ENCODE results near the gene PNMA8B. TPM values are rescaled to one million over a fixed set of nuclear protein-coding genes. Genes with fewer than 3 reads are reported as not detected.

PNMA8B gene
- total RNA-seq, 1 donor from 2014 or later, result 2.5 TPM

DNA sequence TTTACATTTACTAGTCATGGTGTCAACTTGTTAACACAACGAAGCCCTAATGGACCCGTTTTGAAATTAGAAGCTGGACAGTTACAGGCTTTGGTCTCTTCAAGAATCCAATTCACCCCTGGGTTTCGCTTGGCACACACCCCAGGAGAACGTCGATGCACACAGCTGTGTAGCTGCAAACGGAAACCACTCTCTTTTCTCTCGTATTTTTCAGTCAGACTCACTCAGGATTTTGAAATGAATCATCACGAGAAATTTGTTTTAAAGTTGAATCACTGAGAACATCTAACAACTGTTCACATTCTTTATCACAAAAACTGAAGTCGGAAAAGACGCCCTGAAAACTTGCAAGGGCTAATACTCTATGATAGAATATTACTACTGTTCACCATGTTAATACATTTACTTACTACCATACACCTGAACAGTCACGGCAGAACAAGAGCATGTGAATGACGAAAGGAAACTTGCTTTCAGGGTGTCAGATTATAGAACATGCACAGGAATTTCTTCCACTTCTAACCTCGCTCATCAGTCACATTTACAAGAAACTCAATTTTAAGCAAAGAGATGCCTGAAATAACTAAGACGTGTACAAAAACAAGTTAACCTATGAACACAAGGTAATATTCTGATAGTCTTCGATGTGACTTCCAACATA, 29.0 kb downstream of the PNMA8B start:
- DNase-seq (ENCODE audit: extremely low spot score, unreplicated experiment), result no peak
- TF ChIP-seq, protein P1, sequence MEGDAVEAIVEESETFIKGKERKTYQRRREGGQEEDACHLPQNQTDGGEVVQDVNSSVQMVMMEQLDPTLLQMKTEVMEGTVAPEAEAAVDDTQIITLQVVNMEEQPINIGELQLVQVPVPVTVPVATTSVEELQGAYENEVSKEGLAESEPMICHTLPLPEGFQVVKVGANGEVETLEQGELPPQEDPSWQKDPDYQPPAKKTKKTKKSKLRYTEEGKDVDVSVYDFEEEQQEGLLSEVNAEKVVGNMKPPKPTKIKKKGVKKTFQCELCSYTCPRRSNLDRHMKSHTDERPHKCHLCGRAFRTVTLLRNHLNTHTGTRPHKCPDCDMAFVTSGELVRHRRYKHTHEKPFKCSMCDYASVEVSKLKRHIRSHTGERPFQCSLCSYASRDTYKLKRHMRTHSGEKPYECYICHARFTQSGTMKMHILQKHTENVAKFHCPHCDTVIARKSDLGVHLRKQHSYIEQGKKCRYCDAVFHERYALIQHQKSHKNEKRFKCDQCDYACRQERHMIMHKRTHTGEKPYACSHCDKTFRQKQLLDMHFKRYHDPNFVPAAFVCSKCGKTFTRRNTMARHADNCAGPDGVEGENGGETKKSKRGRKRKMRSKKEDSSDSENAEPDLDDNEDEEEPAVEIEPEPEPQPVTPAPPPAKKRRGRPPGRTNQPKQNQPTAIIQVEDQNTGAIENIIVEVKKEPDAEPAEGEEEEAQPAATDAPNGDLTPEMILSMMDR (IDR thresholded peaks at IDR 0.05), result no peak

DNA sequence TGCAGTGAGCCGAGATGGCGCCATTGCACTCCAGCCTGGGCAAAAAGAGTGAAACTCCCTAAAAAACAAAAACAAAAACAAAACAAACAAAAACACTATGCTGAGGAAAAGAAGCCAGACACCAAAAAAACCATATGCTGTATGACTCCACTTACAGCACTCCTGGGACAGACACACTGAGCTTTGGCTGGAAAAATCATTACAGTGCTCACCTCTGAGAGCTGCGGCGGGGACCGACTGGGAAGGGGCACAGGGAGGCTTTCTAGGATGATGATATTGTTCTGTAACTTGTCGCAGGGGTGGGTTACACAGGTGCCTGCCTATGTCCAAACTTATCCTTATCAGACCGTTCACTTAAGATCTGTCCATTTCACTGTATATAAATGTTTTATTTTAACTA, 32.2 kb downstream of the PNMA8B start:
- Mint-ChIP-seq H3K27ac (ENCODE audit: unreplicated experiment) (no peak overlapping the region), H3K4me3 (ENCODE audit: unreplicated experiment) (no peak overlapping the region), H3K9me3 (ENCODE audit: unreplicated experiment) (no peaks in the 10 kb centered on the region), H3K27me3 (ENCODE audit: unreplicated experiment) (no peaks in the 10 kb centered on the region), H3K4me1 (ENCODE audit: unreplicated experiment) (peaks cover 18% of the 10 kb centered on the region), H3K36me3 (ENCODE audit: unreplicated experiment) (peaks cover 2% of the 10 kb centered on the region)
- TF ChIP-seq, protein P1 (IDR thresholded peaks at IDR 0.05), result no peak
- DNase-seq (ENCODE audit: extremely low spot score, unreplicated experiment), result no peak

More for the DNA sequence above, 29.0 kb downstream of the PNMA8B start:
- peaks cover 6% of the 10 kb centered on the region for H3K36me3 Mint-ChIP-seq (ENCODE audit: unreplicated experiment)
- no peaks in the 10 kb centered on the region for H3K9me3 Mint-ChIP-seq (ENCODE audit: unreplicated experiment)
- peak overlapping the region; percentile 77 for H3K27ac Mint-ChIP-seq (ENCODE audit: unreplicated experiment)
- peak overlapping the region; percentile 41 for H3K4me3 Mint-ChIP-seq (ENCODE audit: unreplicated experiment)
- no peaks in the 10 kb centered on the region for H3K27me3 Mint-ChIP-seq (ENCODE audit: unreplicated experiment)
- peaks cover 27% of the 10 kb centered on the region for H3K4me1 Mint-ChIP-seq (ENCODE audit: unreplicated experiment)

DNA sequence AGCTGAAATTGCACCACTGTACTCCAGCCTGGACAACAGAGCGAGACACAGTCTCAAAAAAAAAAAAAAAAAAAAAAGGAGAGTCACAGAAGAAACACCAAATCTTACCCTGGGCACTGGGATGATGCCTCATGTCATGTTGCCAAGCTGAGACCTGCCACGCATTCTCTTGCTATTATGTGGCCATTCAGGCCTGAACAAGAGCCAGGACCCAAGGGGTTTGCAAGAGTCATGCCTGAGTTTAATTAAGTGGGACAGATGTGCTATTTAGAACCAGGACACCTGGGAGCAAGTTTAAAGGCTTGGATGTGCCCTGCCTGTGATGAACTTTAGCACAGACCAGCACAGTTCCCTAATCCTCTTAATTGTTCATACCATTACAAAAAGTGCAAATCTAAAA, 34.1 kb downstream of the PNMA8B start:
- no peak for DNase-seq (ENCODE audit: extremely low spot score, unreplicated experiment)
- H3K4me1 Mint-ChIP-seq (ENCODE audit: unreplicated experiment), result peaks cover 7% of the 10 kb centered on the region
- TF ChIP-seq, protein P1 (IDR thresholded peaks at IDR 0.05), result no peak
- no peak overlapping the region for H3K4me3 Mint-ChIP-seq (ENCODE audit: unreplicated experiment)
- H3K27ac Mint-ChIP-seq (ENCODE audit: unreplicated experiment), result no peak overlapping the region
- no peaks in the 10 kb centered on the region for H3K27me3 Mint-ChIP-seq (ENCODE audit: unreplicated experiment)
- H3K36me3 Mint-ChIP-seq (ENCODE audit: unreplicated experiment), result peaks cover 2% of the 10 kb centered on the region
- no peaks in the 10 kb centered on the region for H3K9me3 Mint-ChIP-seq (ENCODE audit: unreplicated experiment)

DNA sequence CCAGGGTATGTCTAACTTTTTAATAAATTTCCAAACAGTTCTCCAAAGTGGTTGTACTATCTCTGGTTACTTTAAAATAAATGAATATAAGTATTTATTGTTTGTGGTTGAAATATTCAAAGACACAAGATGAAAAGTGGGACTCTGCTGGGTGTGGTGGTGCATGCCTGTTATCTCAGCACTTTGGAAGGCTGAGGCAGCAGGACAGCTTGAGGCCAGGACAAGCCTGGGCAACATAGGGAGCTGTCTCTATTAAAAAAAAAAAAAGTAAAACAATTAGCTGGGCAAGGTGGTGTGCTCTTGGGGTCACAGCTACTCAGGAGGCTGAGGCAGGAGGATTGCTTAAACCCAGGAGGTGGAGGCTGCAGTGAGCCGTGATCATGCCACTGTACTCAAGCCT, 34.7 kb downstream of the PNMA8B start:
- TF ChIP-seq, protein P1 (IDR thresholded peaks at IDR 0.05), result no peak
- Mint-ChIP-seq H3K9me3 (ENCODE audit: unreplicated experiment) (no peaks in the 10 kb centered on the region), H3K27me3 (ENCODE audit: unreplicated experiment) (no peaks in the 10 kb centered on the region), H3K36me3 (ENCODE audit: unreplicated experiment) (peaks cover 2% of the 10 kb centered on the region), H3K4me1 (ENCODE audit: unreplicated experiment) (peaks cover 5% of the 10 kb centered on the region), H3K4me3 (ENCODE audit: unreplicated experiment) (no peak overlapping the region), H3K27ac (ENCODE audit: unreplicated experiment) (no peak overlapping the region)
- no peak for DNase-seq (ENCODE audit: extremely low spot score, unreplicated experiment)

DNA sequence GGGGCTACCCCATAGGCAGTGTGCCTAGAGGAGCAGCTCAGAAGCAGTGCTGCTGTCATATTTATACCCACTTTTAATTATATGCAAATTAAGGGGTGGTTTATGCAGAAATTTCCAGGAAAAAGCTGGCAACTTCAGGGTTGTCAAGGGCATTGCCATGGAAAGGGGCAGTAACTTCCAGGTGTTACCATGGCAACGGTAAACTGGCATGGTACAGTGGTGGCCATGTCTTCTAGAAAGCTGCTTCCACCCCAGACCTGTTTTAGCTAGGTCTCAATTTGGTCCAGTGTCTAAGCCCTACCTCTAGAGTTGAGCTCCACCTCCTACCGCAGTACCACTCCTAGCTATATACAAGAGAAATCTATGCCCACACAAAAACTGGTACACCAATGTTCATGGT, 35.6 kb downstream of the PNMA8B start:
- no peak overlapping the region for H3K27ac Mint-ChIP-seq (ENCODE audit: unreplicated experiment)
- H3K9me3 Mint-ChIP-seq (ENCODE audit: unreplicated experiment), result no peaks in the 10 kb centered on the region

More for the DNA sequence above, 35.6 kb downstream of the PNMA8B start:
- Mint-ChIP-seq H3K4me3 (ENCODE audit: unreplicated experiment) (no peak overlapping the region), H3K27me3 (ENCODE audit: unreplicated experiment) (no peaks in the 10 kb centered on the region), H3K4me1 (ENCODE audit: unreplicated experiment) (peaks cover 4% of the 10 kb centered on the region), H3K36me3 (ENCODE audit: unreplicated experiment) (no peaks in the 10 kb centered on the region)
- no peak for DNase-seq (ENCODE audit: extremely low spot score, unreplicated experiment)
- TF ChIP-seq, protein P1 (IDR thresholded peaks at IDR 0.05), result no peak
